PC-9 (cell line): ENCODE results near the gene CUX1.

Source experiments
- CTCF ChIP-seq: fragments of 200-600 bp; sonication (generic); conservative IDR thresholded peaks from 2 replicates; pipeline ENCODE4 v1.6.1; 2017; ENCODE audit warnings: mixed run types, antibody characterized with exemption, mild to moderate bottlenecking, moderate library complexity
- EZH2 ChIP-seq: fragments of 200-600 bp; sonication (generic); IDR thresholded peaks from 2 replicates; pipeline ENCODE4 v1.8.0; 2017; ENCODE audit warnings: antibody characterized with exemption, low read depth

- TF ChIP-seq CTCF: no peak
- no peak for TF ChIP-seq EZH2
Observed at GRCh38 chr7:101828301-101829020, 11.0 kb downstream of the CUX1 start.
